ENCODE results near the gene LRMDA.

DNA sequence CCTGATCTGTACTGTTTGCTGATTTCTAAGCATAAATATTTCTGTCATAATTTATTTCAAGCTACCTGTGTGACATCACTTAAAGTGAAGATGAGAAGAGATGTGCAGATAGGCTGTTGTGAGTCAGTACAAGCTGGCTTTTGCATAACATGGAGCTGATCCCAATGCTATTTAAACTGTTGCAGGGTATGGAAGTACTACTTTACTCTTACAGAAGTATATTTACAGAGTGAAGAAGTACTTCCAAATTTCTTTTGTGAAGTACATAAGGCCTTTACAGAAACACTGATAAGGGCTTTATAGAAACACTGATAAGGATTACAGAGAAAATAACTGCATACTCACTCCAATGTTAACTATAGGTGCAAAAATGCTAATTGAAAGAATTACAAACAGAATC, 911.6 kb downstream of the LRMDA start:
- TF ChIP-seq EP300 (IDR thresholded peaks at IDR 0.05) (no peak), JUN (IDR thresholded peaks at IDR 0.05) (no peak), MYC (IDR thresholded peaks at IDR 0.05; ENCODE audit: borderline replicate concordance, low read length) (no peak), POLR2A (IDR thresholded peaks at IDR 0.05; ENCODE audit: low read length) (no peak), EHMT2 (IDR thresholded peaks at IDR 0.05; ENCODE audit: low read depth) (no peak), CHD2 (IDR thresholded peaks at IDR 0.05; ENCODE audit: low read length, partially characterized antibody) (no peak), BHLHE40 (IDR thresholded peaks at IDR 0.05; ENCODE audit: low read depth, low read length) (no peak)
- TF ChIP-seq, protein P1, sequence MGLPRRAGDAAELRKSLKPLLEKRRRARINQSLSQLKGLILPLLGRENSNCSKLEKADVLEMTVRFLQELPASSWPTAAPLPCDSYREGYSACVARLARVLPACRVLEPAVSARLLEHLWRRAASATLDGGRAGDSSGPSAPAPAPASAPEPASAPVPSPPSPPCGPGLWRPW (IDR thresholded peaks at IDR 0.05): no peak
- TF ChIP-seq, protein P2, sequence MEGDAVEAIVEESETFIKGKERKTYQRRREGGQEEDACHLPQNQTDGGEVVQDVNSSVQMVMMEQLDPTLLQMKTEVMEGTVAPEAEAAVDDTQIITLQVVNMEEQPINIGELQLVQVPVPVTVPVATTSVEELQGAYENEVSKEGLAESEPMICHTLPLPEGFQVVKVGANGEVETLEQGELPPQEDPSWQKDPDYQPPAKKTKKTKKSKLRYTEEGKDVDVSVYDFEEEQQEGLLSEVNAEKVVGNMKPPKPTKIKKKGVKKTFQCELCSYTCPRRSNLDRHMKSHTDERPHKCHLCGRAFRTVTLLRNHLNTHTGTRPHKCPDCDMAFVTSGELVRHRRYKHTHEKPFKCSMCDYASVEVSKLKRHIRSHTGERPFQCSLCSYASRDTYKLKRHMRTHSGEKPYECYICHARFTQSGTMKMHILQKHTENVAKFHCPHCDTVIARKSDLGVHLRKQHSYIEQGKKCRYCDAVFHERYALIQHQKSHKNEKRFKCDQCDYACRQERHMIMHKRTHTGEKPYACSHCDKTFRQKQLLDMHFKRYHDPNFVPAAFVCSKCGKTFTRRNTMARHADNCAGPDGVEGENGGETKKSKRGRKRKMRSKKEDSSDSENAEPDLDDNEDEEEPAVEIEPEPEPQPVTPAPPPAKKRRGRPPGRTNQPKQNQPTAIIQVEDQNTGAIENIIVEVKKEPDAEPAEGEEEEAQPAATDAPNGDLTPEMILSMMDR (IDR thresholded peaks at IDR 0.05): no peak
- TF ChIP-seq, protein P3, sequence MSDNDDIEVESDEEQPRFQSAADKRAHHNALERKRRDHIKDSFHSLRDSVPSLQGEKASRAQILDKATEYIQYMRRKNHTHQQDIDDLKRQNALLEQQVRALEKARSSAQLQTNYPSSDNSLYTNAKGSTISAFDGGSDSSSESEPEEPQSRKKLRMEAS (IDR thresholded peaks at IDR 0.05): no peak
- TF ChIP-seq, protein P4, sequence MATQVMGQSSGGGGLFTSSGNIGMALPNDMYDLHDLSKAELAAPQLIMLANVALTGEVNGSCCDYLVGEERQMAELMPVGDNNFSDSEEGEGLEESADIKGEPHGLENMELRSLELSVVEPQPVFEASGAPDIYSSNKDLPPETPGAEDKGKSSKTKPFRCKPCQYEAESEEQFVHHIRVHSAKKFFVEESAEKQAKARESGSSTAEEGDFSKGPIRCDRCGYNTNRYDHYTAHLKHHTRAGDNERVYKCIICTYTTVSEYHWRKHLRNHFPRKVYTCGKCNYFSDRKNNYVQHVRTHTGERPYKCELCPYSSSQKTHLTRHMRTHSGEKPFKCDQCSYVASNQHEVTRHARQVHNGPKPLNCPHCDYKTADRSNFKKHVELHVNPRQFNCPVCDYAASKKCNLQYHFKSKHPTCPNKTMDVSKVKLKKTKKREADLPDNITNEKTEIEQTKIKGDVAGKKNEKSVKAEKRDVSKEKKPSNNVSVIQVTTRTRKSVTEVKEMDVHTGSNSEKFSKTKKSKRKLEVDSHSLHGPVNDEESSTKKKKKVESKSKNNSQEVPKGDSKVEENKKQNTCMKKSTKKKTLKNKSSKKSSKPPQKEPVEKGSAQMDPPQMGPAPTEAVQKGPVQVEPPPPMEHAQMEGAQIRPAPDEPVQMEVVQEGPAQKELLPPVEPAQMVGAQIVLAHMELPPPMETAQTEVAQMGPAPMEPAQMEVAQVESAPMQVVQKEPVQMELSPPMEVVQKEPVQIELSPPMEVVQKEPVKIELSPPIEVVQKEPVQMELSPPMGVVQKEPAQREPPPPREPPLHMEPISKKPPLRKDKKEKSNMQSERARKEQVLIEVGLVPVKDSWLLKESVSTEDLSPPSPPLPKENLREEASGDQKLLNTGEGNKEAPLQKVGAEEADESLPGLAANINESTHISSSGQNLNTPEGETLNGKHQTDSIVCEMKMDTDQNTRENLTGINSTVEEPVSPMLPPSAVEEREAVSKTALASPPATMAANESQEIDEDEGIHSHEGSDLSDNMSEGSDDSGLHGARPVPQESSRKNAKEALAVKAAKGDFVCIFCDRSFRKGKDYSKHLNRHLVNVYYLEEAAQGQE (IDR thresholded peaks at IDR 0.05): no peak

Data from A549 (cell line).